ENCODE data around the gene ACOX3. TPM values are rescaled to one million over a fixed set of nuclear protein-coding genes. Genes with fewer than 3 reads are reported as not detected.

Gene ACOX3
- total and polyA plus RNA-seq, 2 of the 8 experiments (the other 6 are each of a cell fraction or from before 2014, with no cell fraction given): 2.5 to 9.9 TPM

GRCh38 chr4:8349664-8350236, 90.8 kb downstream of the ACOX3 start (continued):
- TF ChIP-seq CHD7 (IDR thresholded peaks at IDR 0.05; ENCODE audit: insufficient replicate concordance, low read length) (no peak), CBX8 (IDR thresholded peaks at IDR 0.05; ENCODE audit: borderline replicate concordance, low read depth, low read length) (no peak), JUN (IDR thresholded peaks at IDR 0.05; ENCODE audit: low read depth, low read length) (no peak), SP1 (IDR thresholded peaks at IDR 0.05; ENCODE audit: low read depth, low read length) (no peak), BRCA1 (IDR thresholded peaks at IDR 0.05; ENCODE audit: low read depth, low read length) (no peak), RBBP5 (IDR thresholded peaks at IDR 0.05; ENCODE audit: borderline replicate concordance, low read depth, low read length) (no peak), KDM4A (IDR thresholded peaks at IDR 0.05; ENCODE audit: low read depth, low read length, severe bottlenecking) (no peak), SIRT6 (IDR thresholded peaks at IDR 0.05; ENCODE audit: low read length) (no peak)
